Esophagus mucosa (tissue), 1 donor: ENCODE data around the gene MNS1. TPM values are rescaled to one million over a fixed set of nuclear protein-coding genes. Genes with fewer than 3 reads are reported as not detected.
"Not testable (repeated sequence)": the region's sequence is repeated elsewhere in the genome, so short reads cannot be mapped to it uniquely, and the experiment has no call there.

Experiments used
- ATAC-seq: fragments of 200-7000 bp; cut with Tn5 transposase; one replicate; pipeline ENCODE4 v1.9.1; 2020
- total RNA-seq: library from RNA; stranded (reverse); gene quantifications from one replicate; pipeline ENCODE4 v1.2.4, GENCODE V29; 2023
- donor health status: DM: yes; HTN: yes; CAD: no.

MNS1 gene
- total RNA-seq: 2.4 TPM

- ATAC-seq: peak; percentile 100
Observed at GRCh38 chr15:56464893-56465520, at the start of gene MNS1. MNS1 (minus strand) TSS chr15:56465137; CDS start chr15:56464972, 165 bp downstream.

GRCh38 chr15:56496635-56497034, 31.7 kb upstream of the MNS1 start:
- peak; percentile 62 for ATAC-seq

- ATAC-seq: peak; percentile 27
Observed at GRCh38 chr15:56495533-56495932, 30.6 kb upstream of the MNS1 start.

- peak; percentile 74 for ATAC-seq
Observed at GRCh38 chr15:56495053-56495452, 30.1 kb upstream of the MNS1 start.

- ATAC-seq: no peak
Observed at GRCh38 chr15:56492791-56493555, 28.0 kb upstream of the MNS1 start.

- ATAC-seq: no peak
Observed at GRCh38 chr15:56492236-56492635, 27.3 kb upstream of the MNS1 start.

- peak; percentile 66 for ATAC-seq
Observed at GRCh38 chr15:56491110-56491722, 26.3 kb upstream of the MNS1 start.

- ATAC-seq: no peak
Observed at GRCh38 chr15:56490461-56490860, 25.5 kb upstream of the MNS1 start.

- not testable (repeated sequence) for ATAC-seq
Observed at GRCh38 chr15:56486206-56486605, 21.3 kb upstream of the MNS1 start.

GRCh38 chr15:56485426-56485825, 20.5 kb upstream of the MNS1 start:
- not testable (repeated sequence) for ATAC-seq

- ATAC-seq: no peak
Observed at GRCh38 chr15:56484287-56484686, 19.4 kb upstream of the MNS1 start.

- ATAC-seq: no peak
Observed at GRCh38 chr15:56475351-56475750, 10.4 kb upstream of the MNS1 start.

- ATAC-seq: no peak
Observed at GRCh38 chr15:56473017-56473416, 8.1 kb upstream of the MNS1 start.

GRCh38 chr15:56472278-56472677, 7.3 kb upstream of the MNS1 start:
- ATAC-seq: no peak

GRCh38 chr15:56471440-56472069, 6.6 kb upstream of the MNS1 start:
- ATAC-seq: no peak

- no peak for ATAC-seq
Observed at GRCh38 chr15:56469483-56469882, 4.5 kb upstream of the MNS1 start.

- ATAC-seq: no peak
Observed at GRCh38 chr15:56468401-56468800, 3.5 kb upstream of the MNS1 start.

- ATAC-seq: no peak
Observed at GRCh38 chr15:56467616-56468015, 2.7 kb upstream of the MNS1 start.

GRCh38 chr15:56460947-56461346, 4.0 kb downstream of the MNS1 start:
- ATAC-seq: no peak

- no peak for ATAC-seq
Observed at GRCh38 chr15:56460071-56460470, 4.9 kb downstream of the MNS1 start.

- ATAC-seq: no peak
Observed at GRCh38 chr15:56459096-56459495, 5.8 kb downstream of the MNS1 start.

- no peak for ATAC-seq
Observed at GRCh38 chr15:56456229-56456628, 8.7 kb downstream of the MNS1 start.

- no peak for ATAC-seq
Observed at GRCh38 chr15:56454836-56455235, 10.1 kb downstream of the MNS1 start.
